NCI-H1105 treated with DMSO at 0.1 percent for 48 hours (cell line): Measurements from ENCODE around the gene CTAGE6.
"Not testable (repeated sequence)": the region's sequence is repeated elsewhere in the genome, so short reads cannot be mapped to it uniquely, and the experiment has no call there.

Experiments used
- DNase-seq: peaks from one replicate; lab custom pipeline; 2025; lab: John Stamatoyannopoulos, UW

The CTAGE6 gene

GRCh38 chr7:143757596-143757995 lies at the start of gene CTAGE6:
TSS of gene CTAGE6 (minus strand) at chr7:143757696. CDS start at chr7:143757658, 38 bp downstream.
- not testable (repeated sequence) for DNase-seq

GRCh38 chr7:143806664-143807071 lies 49.2 kb upstream of the CTAGE6 start:
- not testable (repeated sequence) for DNase-seq

GRCh38 chr7:143797896-143798290 lies 40.4 kb upstream of the CTAGE6 start:
- not testable (repeated sequence) for DNase-seq

- DNase-seq: not testable (repeated sequence)
Measured at GRCh38 chr7:143797119-143797895, 39.8 kb upstream of the CTAGE6 start.

GRCh38 chr7:143795653-143796052 lies 38.2 kb upstream of the CTAGE6 start:
- not testable (repeated sequence) for DNase-seq

GRCh38 chr7:143792633-143793032 lies 35.1 kb upstream of the CTAGE6 start:
- DNase-seq: not testable (repeated sequence)

GRCh38 chr7:143785415-143786182 lies 28.1 kb upstream of the CTAGE6 start:
- DNase-seq: not testable (repeated sequence)

- not testable (repeated sequence) for DNase-seq
Measured at GRCh38 chr7:143779591-143779990, 22.1 kb upstream of the CTAGE6 start.

- not testable (repeated sequence) for DNase-seq
Measured at GRCh38 chr7:143772738-143773468, 15.4 kb upstream of the CTAGE6 start.

- not testable (repeated sequence) for DNase-seq
Measured at GRCh38 chr7:143767531-143767930, 10.0 kb upstream of the CTAGE6 start.

GRCh38 chr7:143765678-143766077 lies 8.2 kb upstream of the CTAGE6 start:
- DNase-seq: not testable (repeated sequence)

- not testable (repeated sequence) for DNase-seq
Measured at GRCh38 chr7:143763065-143763464, 5.6 kb upstream of the CTAGE6 start.

GRCh38 chr7:143745340-143745739 lies 12.2 kb downstream of the CTAGE6 start:
- not testable (repeated sequence) for DNase-seq

- peak; percentile 72 for DNase-seq
Measured at GRCh38 chr7:143737037-143737819, 20.3 kb downstream of the CTAGE6 start.

- DNase-seq: no peak
Measured at GRCh38 chr7:143735962-143736361, 21.5 kb downstream of the CTAGE6 start.

- DNase-seq: no peak
Measured at GRCh38 chr7:143733876-143734275, 23.6 kb downstream of the CTAGE6 start.

GRCh38 chr7:143728333-143728862 lies 29.1 kb downstream of the CTAGE6 start:
- no peak for DNase-seq

- DNase-seq: not testable (repeated sequence)
Measured at GRCh38 chr7:143727561-143727960, 29.9 kb downstream of the CTAGE6 start.

GRCh38 chr7:143726143-143726542 lies 31.4 kb downstream of the CTAGE6 start:
- not testable (repeated sequence) for DNase-seq

- DNase-seq: not testable (repeated sequence)
Measured at GRCh38 chr7:143720335-143720734, 37.2 kb downstream of the CTAGE6 start.
